HepG2 (cell line): ENCODE measurements around the gene ZBTB20. TPM values are rescaled to one million over a fixed set of nuclear protein-coding genes. Genes with fewer than 3 reads are reported as not detected.

Source experiments
- ATAC-seq: fragments of 200-7000 bp; cut with Tn5 transposase; 3 replicates; pipeline ENCODE4 v1.9.1; 2020; ENCODE audit warnings: mild to moderate bottlenecking, moderate library complexity
- BruUV-seq: library from RNA; stranded (reverse); fragments of 400-500 nt; replicated peaks from 2 replicates; lab custom pipeline; 2021; lab: Mats Ljungman, UMichigan
- CTCF ChIA-PET: fragments of 300-600 bp; formaldehyde crosslinking; extraction: SDS; loops from one replicate; lab custom pipeline; 2021; ENCODE audit warnings: low total read pairs, inconsistent platforms, low intra/inter-chr PET ratio; lab: Yijun Ruan, JAX
- POLR2A ChIA-PET: fragments of 350-600 bp; sonication (Branson Sonifier 250); formaldehyde crosslinking; loops from one replicate; lab custom pipeline; 2020; ENCODE audit warnings: antibody characterized with exemption, inconsistent platforms; lab: Yijun Ruan, JAX
- DNase-seq: peaks from one replicate; pipeline ENCODE4 v3.0.0-alpha.2; 2015; ENCODE audit warnings: low spot score
- FAIRE-seq: peaks from 3 replicates; lab custom pipeline; 2011; peaks lifted over from hg19 to GRCh38; lab: Jason Lieb, UNC
- H2AFZ ChIP-seq: one replicate; pipeline ENCODE4 v1.6.1; 2011; ENCODE audit warnings: low read length, inconsistent platforms
- H3K27ac ChIP-seq: fragments of 300-600 bp; 3 replicates; pipeline ENCODE4 v1.8.0; 2011; ENCODE audit warnings: mixed run types, mild to moderate bottlenecking, mixed read lengths, low read length, inconsistent platforms; ENCODE audit not compliant: insufficient read depth; ENCODE audit errors: extremely low read length
- H3K27me3 ChIP-seq, 2 experiments: fragments of 200-600 bp in 1 of 2; 2 replicates in 1 of 2; 3 replicates in 1 of 2; pipeline versions ENCODE4 v1.6.0 to v1.8.0; 2011; ENCODE audit warnings: low read length in 2 of 2, mild to moderate bottlenecking in 2 of 2, moderate library complexity in 2 of 2, inconsistent platforms in 1 of 2; ENCODE audit not compliant: insufficient read depth in 2 of 2, control insufficient read depth in 1 of 2
- H3K36me3 ChIP-seq, 2 experiments: fragments of 200-600 bp in 1 of 2; replicated peaks in 1 of 2; 2 replicates in 1 of 2; 3 replicates in 1 of 2; pipeline versions ENCODE4 v1.5.1 to v1.8.0; 2011; ENCODE audit warnings: low read length in 2 of 2, inconsistent platforms in 1 of 2; ENCODE audit not compliant: insufficient read depth in 2 of 2, control insufficient read depth in 1 of 2
- H3K4me1 ChIP-seq: 2 replicates; pipeline ENCODE4 v1.5.1; 2012; ENCODE audit warnings: low read length, inconsistent platforms; ENCODE audit not compliant: insufficient read depth
- H3K4me2 ChIP-seq: 2 replicates; pipeline ENCODE4 v1.6.0; 2011; ENCODE audit warnings: low read depth, low read length, inconsistent platforms
- H3K4me3 ChIP-seq, 3 experiments: fragments of 200-600 bp in 1 of 3; sonication (generic), shearing (Covaris generic) in 1 of 3; replicated peaks in 1 of 3; 2 replicates each; pipeline ENCODE4 v1.5.1; 2011 to 2016; ENCODE audit warnings: low read length in 3 of 3, inconsistent platforms in 2 of 3, low read depth in 2 of 3, mild to moderate bottlenecking in 2 of 3, control low read depth in 1 of 3, mixed read lengths in 1 of 3; ENCODE audit not compliant: insufficient read depth in 1 of 3
- H3K79me2 ChIP-seq: one replicate; pipeline ENCODE4 v1.6.1; 2011; ENCODE audit warnings: low read length, inconsistent platforms; ENCODE audit not compliant: insufficient read depth
- H3K9ac ChIP-seq: 2 replicates; pipeline ENCODE4 v1.6.0; 2011; ENCODE audit warnings: mild to moderate bottlenecking, low read depth, low read length, inconsistent platforms; ENCODE audit not compliant: insufficient read depth
- H3K9me3 ChIP-seq: 2 replicates; pipeline ENCODE4 v1.5.1; 2012; ENCODE audit warnings: mild to moderate bottlenecking, low read length
- H4K20me1 ChIP-seq: 2 replicates; pipeline ENCODE4 v1.6.0; 2011; ENCODE audit warnings: inconsistent platforms, mild to moderate bottlenecking, low read length, moderate library complexity; ENCODE audit not compliant: insufficient read depth
- CEBPB ChIP-seq: IDR thresholded peaks from 2 replicates; pipeline ENCODE4 v1.6.1; 2011; ENCODE audit warnings: low read depth, low read length, improper control_type of control experiment, borderline replicate concordance
- ESRRA ChIP-seq: sonication (generic); formaldehyde crosslinking; IDR thresholded peaks from 2 replicates; pipeline ENCODE4 v1.5.1; 2020; ENCODE audit warnings: mild to moderate bottlenecking, low read depth, missing genetic modification reagents
- MIER3 ChIP-seq: IDR thresholded peaks from 2 replicates; pipeline ENCODE4 v1.6.1; 2016; ENCODE audit warnings: missing compliant biosample characterization, borderline replicate concordance
- PHB2 ChIP-seq: fragments of 450-650 bp; IDR thresholded peaks from 2 replicates; pipeline ENCODE4 v1.6.1; 2018; ENCODE audit not compliant: partially characterized antibody
- ZC3H13 ChIP-seq: sonication (generic); formaldehyde crosslinking; IDR thresholded peaks from 2 replicates; pipeline ENCODE4 v1.8.1; 2023; ENCODE audit warnings: mild to moderate bottlenecking, missing genetic modification reagents, moderate library complexity
- ZFP36 ChIP-seq: fragments of 150-350 bp; IDR thresholded peaks from 2 replicates; pipeline ENCODE4 v1.6.1; 2018; ENCODE audit warnings: borderline replicate concordance, low read length, low read depth; ENCODE audit not compliant: partially characterized antibody
- ZIK1 ChIP-seq: sonication (generic); formaldehyde crosslinking; IDR thresholded peaks from 2 replicates; pipeline ENCODE4 v1.5.0; 2020; ENCODE audit warnings: mild to moderate bottlenecking, low read depth, missing genetic modification reagents, borderline replicate concordance
- ZSCAN22 ChIP-seq: sonication (generic); formaldehyde crosslinking; IDR thresholded peaks from 2 replicates; pipeline ENCODE4 v1.4.0; 2020; ENCODE audit warnings: mild to moderate bottlenecking, missing genetic modification reagents
- WGBS: methylation state at CpG from one replicate; pipeline ENCODE4 v1.1.6; 2017; ENCODE audit warnings: low lambda C conversion rate; 5-methylcytosine and 5-hydroxymethylcytosine counted together
- in situ Hi-C: cut with HindIII; loops from 2 replicates; pipeline ENCODE4 v1.10.0; 2017; ENCODE audit warnings: low pct_unique_long_range_greater_than_20kb; ENCODE audit not compliant: extremely low pct_ligation_motif_present
- intact Hi-C: fragments of 100-400 bp; cut with micrococcal nuclease; formaldehyde crosslinking; loops from one replicate; pipeline ENCODE4 v1.10.0; 2022; ENCODE audit not compliant: unreplicated experiment
- polyA plus RNA-seq, 8 experiments: library from polyadenylated mRNA; depleted of rRNA in 3 of 8; stranded (reverse) in 7 of 8; unstranded in 1 of 8; fragments of >200 nt; fragmentation: Illumina TruSeq in 4 of 8; extraction: Trizol in 4 of 8; gene quantifications; 2 replicates each; pipeline versions ENCODE4 v1.2.1 to v1.2.3, GENCODE V29; 2011 to 2016; ENCODE audit warnings: low read depth in 4 of 8, missing spikeins in 1 of 8, mixed read lengths in 1 of 8; ENCODE audit not compliant: insufficient read depth in 1 of 8
- total RNA-seq, 5 experiments: library from RNA; depleted of rRNA; stranded (reverse); fragments of >200 nt; fragmentation: Illumina TruSeq; extraction: Trizol; gene quantifications; 2 replicates each; pipeline ENCODE4 v1.2.3, GENCODE V29; 2016; ENCODE audit warnings: low read depth in 1 of 5
- TF ChIP-seq, protein P1 (sequence below): sonication (generic); formaldehyde crosslinking; IDR thresholded peaks from 2 replicates; pipeline ENCODE4 v1.4.0; 2020; ENCODE audit warnings: missing genetic modification reagents, borderline replicate concordance

ZBTB20 gene
- total and polyA plus RNA-seq, 2 of the 13 experiments (the other 11 are each of a cell fraction or from before 2014, with no cell fraction given): 1.9 to 8.8 TPM

DNA sequence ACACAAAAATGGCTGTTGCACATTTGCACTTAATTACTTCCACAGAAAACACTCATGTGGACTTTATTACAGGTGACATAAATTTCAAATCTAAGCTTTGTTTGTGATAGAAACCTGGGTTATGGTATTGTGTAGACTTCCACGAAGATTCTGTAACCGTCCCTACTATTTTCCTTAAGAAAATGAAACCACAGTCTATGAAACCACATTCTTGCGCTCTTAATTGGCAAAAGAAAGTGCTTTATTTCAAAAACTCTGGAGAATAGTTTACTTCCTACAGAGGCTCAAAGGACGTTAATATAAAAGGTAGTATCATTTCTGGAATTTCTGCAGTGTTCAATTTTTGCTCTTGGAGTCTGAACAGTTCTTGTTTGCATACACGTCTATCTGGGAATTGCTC is 729.8 kb downstream of the ZBTB20 start:
- WGBS: 95% methylated on average over 5 of the region's 5 CpGs
- H3K27ac ChIP-seq: no peak overlapping the region
- ChIA-PET CTCF (no interaction called here), POLR2A (no interaction called here)
- H4K20me1 ChIP-seq: 0 out of 2 replicates have a peak, but pooled peaks cover 6% of the 10 kb centered on the region
- TF ChIP-seq CEBPB (no peak), ZIK1 (CRISPR knock-in tag) (no peak), ZFP36 (no peak), ZSCAN22 (CRISPR knock-in tag) (no peak), ZC3H13 (no peak), ESRRA (no peak), MIER3 (CRISPR knock-in tag) (no peak), PHB2 (no peak)
- TF ChIP-seq, protein P1, sequence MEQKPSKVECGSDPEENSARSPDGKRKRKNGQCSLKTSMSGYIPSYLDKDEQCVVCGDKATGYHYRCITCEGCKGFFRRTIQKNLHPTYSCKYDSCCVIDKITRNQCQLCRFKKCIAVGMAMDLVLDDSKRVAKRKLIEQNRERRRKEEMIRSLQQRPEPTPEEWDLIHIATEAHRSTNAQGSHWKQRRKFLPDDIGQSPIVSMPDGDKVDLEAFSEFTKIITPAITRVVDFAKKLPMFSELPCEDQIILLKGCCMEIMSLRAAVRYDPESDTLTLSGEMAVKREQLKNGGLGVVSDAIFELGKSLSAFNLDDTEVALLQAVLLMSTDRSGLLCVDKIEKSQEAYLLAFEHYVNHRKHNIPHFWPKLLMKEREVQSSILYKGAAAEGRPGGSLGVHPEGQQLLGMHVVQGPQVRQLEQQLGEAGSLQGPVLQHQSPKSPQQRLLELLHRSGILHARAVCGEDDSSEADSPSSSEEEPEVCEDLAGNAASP: no peak
- H3K4me1 ChIP-seq: peaks cover 5% of the 10 kb centered on the region
- no peak overlapping the region for H3K9ac ChIP-seq
- BruUV-seq: no TSS peak
- H3K36me3 ChIP-seq: no peaks in the 10 kb centered on the region
- no peak overlapping the region for H3K4me3 ChIP-seq
- FAIRE-seq: no peak
- no peak for DNase-seq
- no peaks in the 10 kb centered on the region for H3K79me2 ChIP-seq
- in situ Hi-C loops: no loop called here
- H3K9me3 ChIP-seq: no peaks in the 10 kb centered on the region
- no peak overlapping the region for H2AFZ ChIP-seq
- no peaks in the 10 kb centered on the region for H3K27me3 ChIP-seq
- H3K4me2 ChIP-seq: no peak overlapping the region
- intact Hi-C loops: loop anchor here (10.0 kb wide), 1 partner anchor 52 kb away; no protein-coding TSS in a partner anchor
- no peak for ATAC-seq
